Breast epithelium (tissue), 4 donors: Measurements from ENCODE around the gene RWDD1. TPM values are rescaled to one million over a fixed set of nuclear protein-coding genes. Genes with fewer than 3 reads are reported as not detected.

Experiments used
- DNase-seq, 2 donors: peaks; one replicate each; pipeline ENCODE4 v3.0.0-alpha.2; 2019; ENCODE audit warnings: low spot score in 2 of 2
- H3K27ac ChIP-seq, 2 donors: fragments of 200-600 bp; sonication (generic) in 1 of 2; one replicate each; pipeline ENCODE4 v1.5.1; 2016 to 2019; ENCODE audit warnings: mild to moderate bottlenecking in 1 of 2
- H3K27me3 ChIP-seq, 2 donors: fragments of 200-600 bp; sonication (generic) in 1 of 2; one replicate each; pipeline versions ENCODE4 v1.5.1 to v1.6.0; 2017 to 2019; ENCODE audit warnings: control low read depth in 1 of 2, mild to moderate bottlenecking in 1 of 2
- H3K36me3 ChIP-seq: fragments of 200-600 bp; one replicate; pipeline ENCODE4 v1.5.1; 2019
- H3K4me1 ChIP-seq, 2 donors: fragments of 200-600 bp; sonication (generic); one replicate each; pipeline ENCODE4 v1.5.1; 2016 to 2019; ENCODE audit warnings: control low read depth in 1 of 2
- H3K4me3 ChIP-seq, 3 donors: fragments of 200-600 bp; sonication (generic); 1 replicate in 2 of 3; 2 replicates in 1 of 3; pipeline ENCODE4 v1.5.1; 2016 to 2019; ENCODE audit warnings: mild to moderate bottlenecking in 3 of 3, moderate library complexity in 2 of 3
- H3K9me3 ChIP-seq, 2 donors: fragments of 200-600 bp; sonication (generic) in 1 of 2; one replicate each; pipeline ENCODE4 v1.5.1; 2016 to 2019; ENCODE audit warnings: control low read depth in 1 of 2
- POLR2A ChIP-seq: fragments of 450-650 bp; IDR thresholded peaks from one replicate; pipeline ENCODE4 v1.6.1; 2016; ENCODE audit warnings: antibody characterized with exemption, mild to moderate bottlenecking, moderate library complexity
- POLR2AphosphoS5 ChIP-seq, 3 donors: sonication (generic); formaldehyde crosslinking; IDR thresholded peaks; one replicate each; pipeline ENCODE4 v1.6.1; 2017; ENCODE audit warnings: antibody characterized with exemption in 3 of 3
- intact Hi-C: fragments of 100-400 bp; cut with DNase I; formaldehyde crosslinking; loops from one replicate; pipeline ENCODE4 v1.15.1; 2023; ENCODE audit warnings: low total_unique reads
- total RNA-seq, 3 donors: library from RNA; depleted of rRNA; stranded (reverse); fragments of >200 nt; gene quantifications; one replicate each; pipeline ENCODE4 v1.1.0, GENCODE V29; 2016
- TF ChIP-seq, protein P1 (sequence below), 3 donors: fragments of 450-650 bp; IDR thresholded peaks; one replicate each; pipeline ENCODE4 v1.5.1; 2016 to 2017; ENCODE audit warnings: antibody characterized with exemption in 3 of 3, mild to moderate bottlenecking in 3 of 3, moderate library complexity in 3 of 3

RWDD1 gene
- total RNA-seq, 3 donors from 2014 or later, result 28.0 to 48.2 (median 39.0) TPM

DNA sequence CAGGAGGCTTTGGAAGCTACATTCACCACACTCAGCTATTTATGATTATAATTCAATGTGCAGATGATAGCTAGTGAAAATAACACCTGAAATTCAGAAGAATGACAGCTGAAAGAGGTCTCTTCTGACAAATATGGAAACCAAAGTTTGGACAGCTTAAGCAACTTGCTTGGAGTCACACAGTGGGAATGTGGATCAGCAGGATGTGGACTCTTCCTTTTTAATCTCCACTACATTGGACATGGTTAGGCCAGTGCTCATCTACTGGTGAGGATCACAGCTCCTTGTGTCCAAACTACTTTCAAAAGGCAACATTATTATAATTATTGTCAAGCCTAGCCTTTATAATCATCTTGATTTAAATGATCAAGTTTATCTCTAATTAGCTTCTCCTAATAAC, 36.2 kb upstream of the RWDD1 start:
- TF ChIP-seq, protein P1, sequence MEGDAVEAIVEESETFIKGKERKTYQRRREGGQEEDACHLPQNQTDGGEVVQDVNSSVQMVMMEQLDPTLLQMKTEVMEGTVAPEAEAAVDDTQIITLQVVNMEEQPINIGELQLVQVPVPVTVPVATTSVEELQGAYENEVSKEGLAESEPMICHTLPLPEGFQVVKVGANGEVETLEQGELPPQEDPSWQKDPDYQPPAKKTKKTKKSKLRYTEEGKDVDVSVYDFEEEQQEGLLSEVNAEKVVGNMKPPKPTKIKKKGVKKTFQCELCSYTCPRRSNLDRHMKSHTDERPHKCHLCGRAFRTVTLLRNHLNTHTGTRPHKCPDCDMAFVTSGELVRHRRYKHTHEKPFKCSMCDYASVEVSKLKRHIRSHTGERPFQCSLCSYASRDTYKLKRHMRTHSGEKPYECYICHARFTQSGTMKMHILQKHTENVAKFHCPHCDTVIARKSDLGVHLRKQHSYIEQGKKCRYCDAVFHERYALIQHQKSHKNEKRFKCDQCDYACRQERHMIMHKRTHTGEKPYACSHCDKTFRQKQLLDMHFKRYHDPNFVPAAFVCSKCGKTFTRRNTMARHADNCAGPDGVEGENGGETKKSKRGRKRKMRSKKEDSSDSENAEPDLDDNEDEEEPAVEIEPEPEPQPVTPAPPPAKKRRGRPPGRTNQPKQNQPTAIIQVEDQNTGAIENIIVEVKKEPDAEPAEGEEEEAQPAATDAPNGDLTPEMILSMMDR (IDR thresholded peaks at IDR 0.05), result no peak
- no peak for TF ChIP-seq POLR2AphosphoS5 (IDR thresholded peaks at IDR 0.05)
- TF ChIP-seq POLR2A, result no peak
- Histone ChIP-seq H3K36me3 (no peaks in the 10 kb centered on the region), H3K4me1 (no peaks in the 10 kb centered on the region), H3K27ac (no peak overlapping the region), H3K4me3 (no peak overlapping the region), H3K27me3 (no peaks in the 10 kb centered on the region), H3K9me3 (no peaks in the 10 kb centered on the region)
- intact Hi-C loops, result no loop called here
- DNase-seq, result no peak

DNA sequence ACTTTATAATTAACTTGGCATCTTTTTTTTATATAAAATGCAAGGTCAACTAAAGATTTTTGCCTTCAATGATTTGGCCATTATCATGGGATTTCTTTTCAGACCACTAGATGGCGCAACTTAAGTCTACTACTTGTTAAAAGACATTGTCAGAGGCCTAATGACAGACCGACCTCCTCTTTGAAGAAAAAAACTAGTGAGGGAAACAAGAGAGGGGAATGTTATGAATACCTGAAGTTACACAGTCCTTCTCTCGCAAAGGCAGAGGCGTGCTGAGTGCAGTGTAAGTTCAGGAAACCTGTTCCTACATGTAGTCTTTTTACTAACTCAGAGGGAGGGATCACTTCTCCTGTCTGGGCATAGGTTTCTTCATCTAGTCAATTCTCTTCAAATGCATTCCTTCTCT, 35.1 kb upstream of the RWDD1 start:
- no peak overlapping the region for H3K4me3 ChIP-seq
- intact Hi-C loops, result no loop called here
- TF ChIP-seq, protein P1 (IDR thresholded peaks at IDR 0.05), result peak in 2 of 3 donors; percentile 50 to 65
- no peak for TF ChIP-seq POLR2AphosphoS5 (IDR thresholded peaks at IDR 0.05)
- H3K27me3 ChIP-seq, result no peaks in the 10 kb centered on the region
- DNase-seq, result no peak
- no peaks in the 10 kb centered on the region for H3K9me3 ChIP-seq
- no peaks in the 10 kb centered on the region for H3K36me3 ChIP-seq
- H3K4me1 ChIP-seq, result no peaks in the 10 kb centered on the region
- H3K27ac ChIP-seq, result no peak overlapping the region

DNA sequence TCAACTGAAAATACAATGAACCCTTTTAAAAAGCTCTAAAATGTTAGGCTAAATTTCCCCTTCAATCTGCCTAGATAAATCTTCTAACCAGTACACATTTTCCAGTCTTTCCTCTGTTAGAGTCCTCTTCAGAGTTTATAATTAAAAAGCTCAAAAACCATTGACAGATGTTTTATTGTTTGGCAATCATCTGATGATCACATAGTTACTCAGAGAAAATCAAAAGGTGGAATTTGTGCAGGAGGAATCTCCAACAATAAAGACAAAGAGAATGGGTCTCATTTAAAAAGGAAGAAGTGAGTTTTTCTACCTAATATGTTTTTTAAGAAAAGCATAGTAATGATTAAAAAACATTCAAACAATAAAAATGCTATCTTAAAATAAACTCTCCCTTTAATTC, 28.9 kb upstream of the RWDD1 start:
- DNase-seq, result no peak
- H3K27ac ChIP-seq, result no peak overlapping the region
- H3K27me3 ChIP-seq, result no peaks in the 10 kb centered on the region
- no peak overlapping the region for H3K4me3 ChIP-seq
- intact Hi-C loops, result no loop called here
- H3K36me3 ChIP-seq, result no peaks in the 10 kb centered on the region
- TF ChIP-seq, protein P1 (IDR thresholded peaks at IDR 0.05), result no peak
- no peak for TF ChIP-seq POLR2AphosphoS5 (IDR thresholded peaks at IDR 0.05)
- no peak for TF ChIP-seq POLR2A
- no peaks in the 10 kb centered on the region for H3K9me3 ChIP-seq
- H3K4me1 ChIP-seq, result no peaks in the 10 kb centered on the region

DNA sequence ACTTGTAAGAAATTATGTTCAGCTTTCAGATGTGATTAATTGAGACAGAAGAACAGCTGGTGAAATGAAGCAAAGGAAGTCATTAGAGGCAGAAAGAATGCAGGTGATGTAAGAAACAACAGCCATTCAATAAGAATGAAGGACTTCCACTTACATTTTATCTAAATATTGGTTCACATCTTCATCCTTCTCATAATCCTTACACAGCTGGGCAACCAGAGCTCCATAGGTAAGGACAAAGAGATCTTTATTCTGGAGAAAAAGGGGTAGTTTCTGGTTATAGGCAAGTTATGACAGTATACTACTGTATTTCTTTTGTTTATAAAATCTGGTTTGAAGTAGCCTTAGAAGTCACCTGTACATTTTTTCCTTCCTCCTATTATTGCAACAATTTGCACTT, 28.2 kb upstream of the RWDD1 start:
- Histone ChIP-seq H3K4me3 (no peak overlapping the region), H3K4me1 (no peaks in the 10 kb centered on the region), H3K27me3 (no peaks in the 10 kb centered on the region), H3K9me3 (no peaks in the 10 kb centered on the region), H3K36me3 (no peaks in the 10 kb centered on the region), H3K27ac (no peak overlapping the region)
- intact Hi-C loops, result no loop called here
- no peak for DNase-seq
- TF ChIP-seq, protein P1 (IDR thresholded peaks at IDR 0.05), result no peak
- TF ChIP-seq POLR2A, result no peak
- TF ChIP-seq POLR2AphosphoS5 (IDR thresholded peaks at IDR 0.05), result no peak

DNA sequence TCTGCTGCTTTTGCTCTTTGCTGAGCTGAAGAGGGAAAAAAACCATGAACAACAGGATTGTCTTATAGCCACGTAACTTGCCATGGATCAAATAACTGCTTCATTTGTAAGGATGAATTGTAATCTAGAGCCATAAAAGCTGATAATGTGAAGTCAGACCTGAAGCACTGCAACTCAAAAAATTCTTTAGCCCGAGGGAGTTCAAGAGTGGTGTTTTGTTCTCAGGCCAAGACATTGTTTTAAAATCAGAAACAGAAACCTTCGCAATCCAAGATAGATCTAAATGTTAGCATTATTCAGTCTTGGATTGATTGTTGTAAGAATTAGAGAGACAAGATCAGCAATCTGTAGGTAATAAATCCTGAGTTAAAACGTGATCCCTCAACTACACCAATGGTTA, 25.7 kb upstream of the RWDD1 start, which contains the start of gene TRAPPC3L:
Gene TRAPPC3L (minus strand): TSS at position 34 of the 400 bp plus-strand sequence. CDS start 170 bp downstream, outside the sequence.
- Histone ChIP-seq H3K36me3 (no peaks in the 10 kb centered on the region), H3K4me3 (no peak within 1 kb of the TSS), H3K4me1 (no peaks in the 10 kb centered on the region), H3K27ac (no peak within 1 kb of the TSS), H3K9me3 (no peaks in the 10 kb centered on the region), H3K27me3 (no peaks in the 10 kb centered on the region)
- intact Hi-C loops, result no loop called here
- DNase-seq, result no peak
- TF ChIP-seq, protein P1 (IDR thresholded peaks at IDR 0.05), result no peak
- no peak for TF ChIP-seq POLR2A
- TF ChIP-seq POLR2AphosphoS5 (IDR thresholded peaks at IDR 0.05), result no peak
